ENCODE data around the gene BCL2L2.

GRCh38 chr14:23307687-23308644, 1.3 kb downstream of the BCL2L2 start:
- TF ChIP-seq POLR2A (IDR thresholded peaks at IDR 0.05) = no peak
- no peak for TF ChIP-seq CTCF (IDR thresholded peaks at IDR 0.05)
